ENCODE data around the gene TSPAN4. TPM values are rescaled to one million over a fixed set of nuclear protein-coding genes. Genes with fewer than 3 reads are reported as not detected.

The TSPAN4 gene
- total and polyA plus RNA-seq, 2 of the 13 experiments (the other 11 are each of a cell fraction or from before 2014, with no cell fraction given), result 31.7 to 68.3 TPM

GRCh38 chr11:844693-845644 lies 2.3 kb downstream of the TSPAN4 start (continued):
- TF ChIP-seq KDM3A (CRISPR knock-in tag; IDR thresholded peaks at IDR 0.05; ENCODE audit: low read depth) (no peak), POLR2G (IDR thresholded peaks at IDR 0.05; ENCODE audit: low read depth, low read length) (no peak), ZSCAN9 (CRISPR knock-in tag; IDR thresholded peaks at IDR 0.05; ENCODE audit: borderline replicate concordance) (no peak), GPBP1L1 (CRISPR knock-in tag; IDR thresholded peaks at IDR 0.05) (no peak), SUZ12 (IDR thresholded peaks at IDR 0.05; ENCODE audit: low read depth, low read length) (no peak), ZFP36L2 (CRISPR knock-in tag; IDR thresholded peaks at IDR 0.05) (no peak), KMT2B (CRISPR knock-in tag; IDR thresholded peaks at IDR 0.05) (no peak), ZNF549 (CRISPR knock-in tag; IDR thresholded peaks at IDR 0.05) (no peak), ARID5B (CRISPR knock-in tag; IDR thresholded peaks at IDR 0.05) (0 out of 2 replicates have a peak, but pooled peaks have one; percentile 25), SNAPC2 (CRISPR knock-in tag; IDR thresholded peaks at IDR 0.05) (0 out of 2 replicates have a peak, but pooled peaks have one; percentile 55), ZBTB7B (CRISPR knock-in tag; IDR thresholded peaks at IDR 0.05) (peak; percentile 62; the same call in 1 of the 2 replicates), ZNF44 (CRISPR knock-in tag; IDR thresholded peaks at IDR 0.05) (no peak), IKZF4 (CRISPR knock-in tag; IDR thresholded peaks at IDR 0.05; ENCODE audit: borderline replicate concordance, low read depth, not compliant biosample characterization) (no peak), ZNF253 (CRISPR knock-in tag; IDR thresholded peaks at IDR 0.05; ENCODE audit: borderline replicate concordance) (no peak), CREB1 (IDR thresholded peaks at IDR 0.05) (no peak), CREB1 (CRISPR knock-in tag; IDR thresholded peaks at IDR 0.05) (no peak), FOXO4 (CRISPR knock-in tag; conservative IDR thresholded peaks at IDR 0.05) (no peak), ZNF569 (CRISPR knock-in tag; IDR thresholded peaks at IDR 0.05; ENCODE audit: borderline replicate concordance) (no peak), ZNF333 (CRISPR knock-in tag; IDR thresholded peaks at IDR 0.05; ENCODE audit: borderline replicate concordance) (no peak)
- TF ChIP-seq, protein P1, sequence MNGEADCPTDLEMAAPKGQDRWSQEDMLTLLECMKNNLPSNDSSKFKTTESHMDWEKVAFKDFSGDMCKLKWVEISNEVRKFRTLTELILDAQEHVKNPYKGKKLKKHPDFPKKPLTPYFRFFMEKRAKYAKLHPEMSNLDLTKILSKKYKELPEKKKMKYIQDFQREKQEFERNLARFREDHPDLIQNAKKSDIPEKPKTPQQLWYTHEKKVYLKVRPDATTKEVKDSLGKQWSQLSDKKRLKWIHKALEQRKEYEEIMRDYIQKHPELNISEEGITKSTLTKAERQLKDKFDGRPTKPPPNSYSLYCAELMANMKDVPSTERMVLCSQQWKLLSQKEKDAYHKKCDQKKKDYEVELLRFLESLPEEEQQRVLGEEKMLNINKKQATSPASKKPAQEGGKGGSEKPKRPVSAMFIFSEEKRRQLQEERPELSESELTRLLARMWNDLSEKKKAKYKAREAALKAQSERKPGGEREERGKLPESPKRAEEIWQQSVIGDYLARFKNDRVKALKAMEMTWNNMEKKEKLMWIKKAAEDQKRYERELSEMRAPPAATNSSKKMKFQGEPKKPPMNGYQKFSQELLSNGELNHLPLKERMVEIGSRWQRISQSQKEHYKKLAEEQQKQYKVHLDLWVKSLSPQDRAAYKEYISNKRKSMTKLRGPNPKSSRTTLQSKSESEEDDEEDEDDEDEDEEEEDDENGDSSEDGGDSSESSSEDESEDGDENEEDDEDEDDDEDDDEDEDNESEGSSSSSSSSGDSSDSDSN (CRISPR knock-in tag; IDR thresholded peaks at IDR 0.05), result no peak; the same call in 1 of the 2 replicates
